GM12878 (cell line): Measurements from ENCODE around the gene RAB29.

Source experiments
- ATF3 ChIP-seq: IDR thresholded peaks from 2 replicates; pipeline ENCODE4 v1.6.1; 2011; ENCODE audit warnings: low read depth, mild to moderate bottlenecking, low read length, moderate library complexity, borderline replicate concordance; ENCODE audit errors: extremely low read depth
- E2F4 ChIP-seq: IDR thresholded peaks from 2 replicates; pipeline ENCODE4 v1.6.1; 2012; ENCODE audit warnings: low read depth, low read length, improper control_type of control experiment
- NBN ChIP-seq: fragments of 450-650 bp; IDR thresholded peaks from 2 replicates; pipeline ENCODE4 v1.6.1; 2016
- NRF1 ChIP-seq: conservative IDR thresholded peaks from 2 replicates; pipeline ENCODE4 v1.6.1; 2011; ENCODE audit warnings: mild to moderate bottlenecking, low read depth, low read length, improper control_type of control experiment
- PBX3 ChIP-seq: IDR thresholded peaks from 2 replicates; pipeline ENCODE4 v1.6.1; 2011; ENCODE audit warnings: mild to moderate bottlenecking, low read depth, low read length, moderate library complexity; ENCODE audit not compliant: insufficient replicate concordance
- POLR2A ChIP-seq: IDR thresholded peaks from 2 replicates; pipeline ENCODE4 v1.6.1; 2011; ENCODE audit warnings: low read depth, mild to moderate bottlenecking, low read length
- ZNF687 ChIP-seq: fragments of 450-650 bp; IDR thresholded peaks from 2 replicates; pipeline ENCODE4 v1.6.1; 2017; ENCODE audit warnings: mild to moderate bottlenecking, moderate library complexity

GRCh38 chr1:205770618-205771017 lies 4.7 kb downstream of the RAB29 start:
- TF ChIP-seq PBX3 (no peak), POLR2A (no peak), NBN (no peak), ATF3 (no peak), NRF1 (no peak), ZNF687 (no peak), E2F4 (no peak)
